Activated naive CD8-positive, alpha-beta T cell treated with anti-CD3 and anti-CD28 coated beads, Interleukin-2, amount 10 ng/mL, durations not matched to agents 7 days and 5 days (primary cell): ENCODE measurements around the gene ZRANB3. TPM values are rescaled to one million over a fixed set of nuclear protein-coding genes. Genes with fewer than 3 reads are reported as not detected.
"Not testable (repeated sequence)": the region's sequence is repeated elsewhere in the genome, so short reads cannot be mapped to it uniquely, and the experiment has no call there.

ENCODE experiments used
- ATAC-seq: fragments of 150-1000 bp; cut with Tn5 transposase; one replicate; pipeline ENCODE4 v1.10.0; 2021; ENCODE audit warnings: low read depth, moderate library complexity
- POLR2A ChIA-PET: fragments of 350-600 bp; sonication (Branson Sonifier 250); formaldehyde crosslinking; loops from one replicate; lab custom pipeline; 2021; ENCODE audit warnings: antibody characterized with exemption; lab: Charles Lee
- DNase-seq: peaks from one replicate; pipeline ENCODE4 v3.0.0; 2021
- H3K27ac Mint-ChIP-seq: one replicate; pipeline ENCODE4 v1.8.0; 2022; ENCODE audit warnings: mild to moderate bottlenecking, mixed read lengths
- H3K27me3 Mint-ChIP-seq: one replicate; pipeline ENCODE4 v1.8.0; 2022; ENCODE audit warnings: mild to moderate bottlenecking, moderate library complexity, mixed read lengths
- H3K36me3 Mint-ChIP-seq: one replicate; pipeline ENCODE4 v1.8.0; 2021; ENCODE audit warnings: mild to moderate bottlenecking, mixed read lengths
- H3K4me1 Mint-ChIP-seq: one replicate; pipeline ENCODE4 v1.8.0; 2021; ENCODE audit warnings: mixed read lengths
- H3K4me3 Mint-ChIP-seq: one replicate; pipeline ENCODE4 v1.8.0; 2022; ENCODE audit warnings: mild to moderate bottlenecking, moderate library complexity, mixed read lengths
- H3K9me3 Mint-ChIP-seq: one replicate; pipeline ENCODE4 v1.8.0; 2021; ENCODE audit warnings: mixed read lengths
- total RNA-seq, 2 experiments: library from RNA; stranded (reverse); gene quantifications; one replicate each; pipeline ENCODE4 v1.2.3, GENCODE V29; 2021

ZRANB3 gene
- total RNA-seq, 2 experiments from 2014 or later: 7.0 to 7.9 TPM

- Mint-ChIP-seq H3K4me1 (peaks cover 15% of the 10 kb centered on the region), H3K9me3 (peaks cover 1% of the 10 kb centered on the region), H3K27ac (no peak overlapping the region), H3K4me3 (no peak overlapping the region), H3K27me3 (no peaks in the 10 kb centered on the region), H3K36me3 (peaks cover 30% of the 10 kb centered on the region)
- DNase-seq: no peak
- ATAC-seq: no peak
- POLR2A ChIA-PET: no interaction called here
Measured at GRCh38 chr2:135097532-135098231, 433.3 kb downstream of the ZRANB3 start.

- Mint-ChIP-seq H3K4me3 (no peak overlapping the region), H3K4me1 (peaks cover 15% of the 10 kb centered on the region), H3K27me3 (no peaks in the 10 kb centered on the region), H3K27ac (no peak overlapping the region), H3K36me3 (peaks cover 24% of the 10 kb centered on the region), H3K9me3 (peaks cover 1% of the 10 kb centered on the region)
- ATAC-seq (no peak), DNase-seq (no peak)
- POLR2A ChIA-PET: no interaction called here
Measured at GRCh38 chr2:135096665-135097446, 434.2 kb downstream of the ZRANB3 start.

- H3K9me3 Mint-ChIP-seq: no peaks in the 10 kb centered on the region
- H3K4me3 Mint-ChIP-seq: no peak overlapping the region
- DNase-seq (no peak), ATAC-seq (no peak)
- H3K36me3 Mint-ChIP-seq: peaks cover 19% of the 10 kb centered on the region
- no peak overlapping the region for H3K27ac Mint-ChIP-seq
- peaks cover 12% of the 10 kb centered on the region for H3K4me1 Mint-ChIP-seq
- POLR2A ChIA-PET: no interaction called here
- H3K27me3 Mint-ChIP-seq: no peaks in the 10 kb centered on the region
Measured at GRCh38 chr2:135095591-135095990, 435.4 kb downstream of the ZRANB3 start.

GRCh38 chr2:135094508-135094907 lies 436.5 kb downstream of the ZRANB3 start:
- H3K27me3 Mint-ChIP-seq: no peaks in the 10 kb centered on the region
- no peak overlapping the region for H3K27ac Mint-ChIP-seq
- peaks cover 21% of the 10 kb centered on the region for H3K36me3 Mint-ChIP-seq
- DNase-seq (no peak), ATAC-seq (no peak)
- H3K4me1 Mint-ChIP-seq: peaks cover 7% of the 10 kb centered on the region
- POLR2A ChIA-PET: no interaction called here
- H3K9me3 Mint-ChIP-seq: no peaks in the 10 kb centered on the region
- H3K4me3 Mint-ChIP-seq: no peak overlapping the region

- no peak for DNase-seq
- POLR2A ChIA-PET: no interaction called here
- no peak overlapping the region for H3K4me3 Mint-ChIP-seq
- H3K27ac Mint-ChIP-seq: no peak overlapping the region
- H3K27me3 Mint-ChIP-seq: no peaks in the 10 kb centered on the region
- H3K36me3 Mint-ChIP-seq: peaks cover 24% of the 10 kb centered on the region
- no peak for ATAC-seq
- H3K9me3 Mint-ChIP-seq: peaks cover 3% of the 10 kb centered on the region
- H3K4me1 Mint-ChIP-seq: peaks cover 4% of the 10 kb centered on the region
Measured at GRCh38 chr2:135093670-135094330, 437.2 kb downstream of the ZRANB3 start.

- Mint-ChIP-seq H3K27ac (no peak overlapping the region), H3K9me3 (peaks cover 3% of the 10 kb centered on the region), H3K4me3 (no peak overlapping the region), H3K36me3 (peaks cover 26% of the 10 kb centered on the region), H3K4me1 (peaks cover 4% of the 10 kb centered on the region), H3K27me3 (no peaks in the 10 kb centered on the region)
- no peak for ATAC-seq
- DNase-seq: no peak
- POLR2A ChIA-PET: no interaction called here
Measured at GRCh38 chr2:135093193-135093592, 437.8 kb downstream of the ZRANB3 start.

GRCh38 chr2:135091681-135092080 lies 439.3 kb downstream of the ZRANB3 start:
- DNase-seq (no peak), ATAC-seq (no peak)
- Mint-ChIP-seq H3K4me1 (peaks cover 4% of the 10 kb centered on the region), H3K4me3 (no peak overlapping the region), H3K36me3 (peaks cover 33% of the 10 kb centered on the region), H3K9me3 (peaks cover 8% of the 10 kb centered on the region), H3K27ac (no peak overlapping the region), H3K27me3 (no peaks in the 10 kb centered on the region)
- POLR2A ChIA-PET: no interaction called here

GRCh38 chr2:135089597-135089996 lies 441.4 kb downstream of the ZRANB3 start:
- H3K4me3 Mint-ChIP-seq, ATAC-seq, H3K4me1 Mint-ChIP-seq, DNase-seq, POLR2A ChIA-PET, H3K27ac Mint-ChIP-seq, H3K9me3 Mint-ChIP-seq, H3K27me3 Mint-ChIP-seq: not testable (repeated sequence)
- H3K36me3 Mint-ChIP-seq: peaks cover 29% of the 10 kb centered on the region

Other genes with a start within 250 kb of the ZRANB3 start
- gene R3HDM1, start 266 bp upstream of the ZRANB3 start, total RNA-seq: 10 to 100 TPM; 48.4 to 48.7 TPM
- gene UBXN4, start 210.6 kb upstream of the ZRANB3 start, total RNA-seq: 100 to 1,000 TPM; 103 to 117 TPM